Ishikawa (cell line): ENCODE measurements around the gene ACOXL.

Source experiments
- CREB1 ChIP-seq: IDR thresholded peaks from 2 replicates; pipeline ENCODE4 v1.6.1; 2012; ENCODE audit warnings: low read depth
- EGR1 ChIP-seq: IDR thresholded peaks from 2 replicates; pipeline ENCODE4 v1.6.1; 2012
- MAX ChIP-seq: IDR thresholded peaks from 2 replicates; pipeline ENCODE4 v1.6.1; 2012
- REST ChIP-seq: IDR thresholded peaks from 2 replicates; pipeline ENCODE4 v1.6.1; 2012; ENCODE audit warnings: low read depth, mild to moderate bottlenecking

GRCh38 chr2:110770404-110770958, 38.1 kb downstream of the ACOXL start:
- TF ChIP-seq EGR1 (no peak), MAX (no peak), REST (no peak), CREB1 (no peak)
